ENCODE data around the gene TENM4.

Gene TENM4

DNA sequence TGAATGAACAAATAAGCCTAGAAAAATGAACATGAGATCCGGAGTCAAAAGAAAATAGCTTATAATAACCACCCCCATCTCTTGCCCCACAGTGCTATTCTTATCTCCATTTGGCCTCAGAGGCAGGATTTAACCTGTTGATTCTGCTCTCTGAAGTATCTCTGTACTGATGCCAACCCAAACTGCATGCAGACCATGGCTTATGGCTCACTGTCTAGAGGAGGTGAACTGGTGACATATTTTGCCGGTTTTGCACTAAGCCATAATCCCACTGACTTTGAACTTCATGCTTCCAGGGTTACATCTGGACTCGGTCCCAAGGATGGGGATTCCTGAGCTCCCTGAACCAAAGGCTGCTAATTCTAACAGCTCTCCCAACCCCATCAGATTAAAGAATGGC, 397.1 kb downstream of the TENM4 start:
- no peak overlapping the region for H3K4me3 ChIP-seq (ENCODE audit: low read depth, low read length)
- TF ChIP-seq CTCF (conservative IDR thresholded peaks at IDR 0.05; ENCODE audit: low read depth, low read length), result no peak
- DNase-seq (ENCODE audit: low read depth), result no peak

GRCh38 chr11:79042824-79043223, 398.0 kb downstream of the TENM4 start:
- H3K4me3 ChIP-seq (ENCODE audit: low read depth, low read length), result no peak overlapping the region
- DNase-seq (ENCODE audit: low read depth), result no peak
- TF ChIP-seq CTCF (conservative IDR thresholded peaks at IDR 0.05; ENCODE audit: low read depth, low read length), result no peak

DNA sequence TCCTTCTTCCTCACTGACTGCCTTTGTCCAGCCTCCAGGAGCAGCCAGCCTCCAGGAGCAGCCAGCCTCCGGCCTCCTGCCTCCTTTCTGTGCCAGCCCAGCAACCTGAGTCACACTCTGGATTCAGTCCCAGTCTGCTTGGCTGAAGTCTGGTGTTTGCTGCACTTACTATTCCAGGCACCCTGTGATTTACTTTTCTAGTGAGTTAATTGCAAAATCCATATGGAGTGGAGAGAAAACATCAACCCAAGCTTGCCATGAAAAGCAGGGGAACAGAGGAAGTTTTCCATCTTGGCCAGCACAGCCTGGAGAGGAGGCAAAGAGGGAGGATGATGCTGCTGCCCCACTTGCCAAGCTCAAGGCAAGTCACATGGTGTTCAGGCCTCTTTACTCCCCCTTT, 400.5 kb downstream of the TENM4 start:
- no peak overlapping the region for H3K4me3 ChIP-seq (ENCODE audit: low read depth, low read length)
- TF ChIP-seq CTCF (conservative IDR thresholded peaks at IDR 0.05; ENCODE audit: low read depth, low read length), result no peak
- peak; percentile 36 for DNase-seq (ENCODE audit: low read depth)

GRCh38 chr11:79039122-79039521, 401.7 kb downstream of the TENM4 start:
- no peak for DNase-seq (ENCODE audit: low read depth)
- no peak for TF ChIP-seq CTCF (conservative IDR thresholded peaks at IDR 0.05; ENCODE audit: low read depth, low read length)
- H3K4me3 ChIP-seq (ENCODE audit: low read depth, low read length), result no peak overlapping the region

GRCh38 chr11:79035881-79036280, 404.9 kb downstream of the TENM4 start:
- no peak for TF ChIP-seq CTCF (conservative IDR thresholded peaks at IDR 0.05; ENCODE audit: low read depth, low read length)
- DNase-seq (ENCODE audit: low read depth), result no peak
- H3K4me3 ChIP-seq (ENCODE audit: low read depth, low read length), result no peak overlapping the region

- no peak for DNase-seq (ENCODE audit: low read depth)
- no peak overlapping the region for H3K4me3 ChIP-seq (ENCODE audit: low read depth, low read length)
- TF ChIP-seq CTCF (conservative IDR thresholded peaks at IDR 0.05; ENCODE audit: low read depth, low read length), result no peak
These were observed 407.0 kb downstream of the TENM4 start for GRCh38 chr11:79033833-79034232.

DNA sequence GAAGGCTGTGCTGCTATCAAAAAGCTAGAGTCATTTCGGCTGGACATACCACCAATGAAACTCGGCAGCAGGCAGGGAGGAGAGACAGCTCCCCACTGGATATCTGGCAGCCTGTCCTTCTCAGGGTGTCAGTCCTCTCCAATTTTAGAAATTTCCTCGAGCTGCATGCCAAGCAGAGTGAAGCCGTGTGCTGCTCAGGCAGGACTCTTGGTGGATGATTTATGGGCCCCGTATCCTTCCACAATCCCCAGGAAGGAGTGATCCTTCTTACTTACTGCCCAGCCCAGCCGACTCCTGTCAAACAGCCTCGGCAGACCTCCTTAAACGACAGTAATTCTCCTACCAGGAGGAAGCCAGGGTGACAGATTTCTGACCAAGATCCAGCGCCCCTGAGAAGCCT, 410.4 kb downstream of the TENM4 start:
- TF ChIP-seq CTCF (conservative IDR thresholded peaks at IDR 0.05; ENCODE audit: low read depth, low read length), result no peak
- no peak for DNase-seq (ENCODE audit: low read depth)
- H3K4me3 ChIP-seq (ENCODE audit: low read depth, low read length), result no peak overlapping the region

Data from choroid plexus epithelial cell (primary cell).